K562 (cell line): Measurements from ENCODE around the gene OR5K2. TPM values are rescaled to one million over a fixed set of nuclear protein-coding genes. Genes with fewer than 3 reads are reported as not detected.

Source experiments
- CHD2 ChIP-seq: IDR thresholded peaks from 2 replicates; pipeline ENCODE4 v1.6.1; 2011; ENCODE audit warnings: low read depth, low read length
- FIP1L1 ChIP-seq: fragments of 200-400 bp; formaldehyde crosslinking; IDR thresholded peaks from 2 replicates; pipeline ENCODE4 v1.6.1; 2018; ENCODE audit warnings: mild to moderate bottlenecking, low read depth, low read length; ENCODE audit not compliant: poor library complexity, severe bottlenecking
- NONO ChIP-seq, 2 experiments: fragments of 200-400 bp in 1 of 2; fragments of 450-650 bp in 1 of 2; formaldehyde crosslinking in 1 of 2; IDR thresholded peaks; 2 replicates each; pipeline ENCODE4 v1.6.1; 2017; ENCODE audit warnings: low read depth in 2 of 2, mild to moderate bottlenecking in 2 of 2, moderate library complexity in 2 of 2, low read length in 1 of 2
- NR2C1 ChIP-seq, 2 experiments: fragments of 450-650 bp; IDR thresholded peaks; 2 replicates each; pipeline ENCODE4 v1.6.1; 2017; ENCODE audit warnings: mild to moderate bottlenecking in 2 of 2, antibody characterized with exemption in 1 of 2, inconsistent platforms in 1 of 2, missing compliant biosample characterization in 1 of 2, missing genetic modification characterization in 1 of 2
- PCBP2 ChIP-seq: fragments of 200-400 bp; formaldehyde crosslinking; IDR thresholded peaks from 2 replicates; pipeline ENCODE4 v1.6.1; 2018; ENCODE audit warnings: low read length, low read depth, mild to moderate bottlenecking, moderate library complexity; ENCODE audit not compliant: poor library complexity, severe bottlenecking
- SMARCA4 ChIP-seq: fragments of 450-650 bp; IDR thresholded peaks from 2 replicates; pipeline ENCODE4 v1.6.1; 2016
- SMARCB1 ChIP-seq: IDR thresholded peaks from 2 replicates; pipeline ENCODE4 v1.6.1; 2011; ENCODE audit warnings: improper control_type of control experiment, low read depth; ENCODE audit not compliant: insufficient read length
- SRSF3 ChIP-seq: fragments of 200-400 bp; formaldehyde crosslinking; IDR thresholded peaks from 2 replicates; pipeline ENCODE4 v1.6.1; 2016; ENCODE audit warnings: mild to moderate bottlenecking, low read length, moderate library complexity; ENCODE audit not compliant: insufficient read depth
- TAF1 ChIP-seq: IDR thresholded peaks from 2 replicates; pipeline ENCODE4 v1.6.1; 2011; ENCODE audit warnings: mild to moderate bottlenecking, low read length, moderate library complexity; ENCODE audit not compliant: insufficient read depth, control insufficient read depth, severe bottlenecking; ENCODE audit errors: extremely low read depth
- TARDBP ChIP-seq: fragments of 450-650 bp; IDR thresholded peaks from 2 replicates; pipeline ENCODE4 v1.6.1; 2016
- TBP ChIP-seq: optimal IDR thresholded peaks from 2 replicates; pipeline ENCODE3; 2011; ENCODE audit warnings: low read depth, low read length, improper control_type of control experiment
- TEAD1 ChIP-seq, 2 experiments: fragments of 450-650 bp in 1 of 2; sonication (generic) in 1 of 2; formaldehyde crosslinking; IDR thresholded peaks; 2 replicates each; pipeline versions ENCODE4 v1.4.0 to v1.8.0; 2020 to 2022; ENCODE audit warnings: mild to moderate bottlenecking in 2 of 2, missing genetic modification reagents in 1 of 2
- ZFX ChIP-seq: sonication (generic); formaldehyde crosslinking; IDR thresholded peaks from 2 replicates; pipeline ENCODE4 v1.8.0; 2022; ENCODE audit warnings: mild to moderate bottlenecking, missing genetic modification reagents, moderate library complexity
- ZNF224 ChIP-seq: sonication (generic); formaldehyde crosslinking; IDR thresholded peaks from 2 replicates; pipeline ENCODE4 v1.8.0; 2022; ENCODE audit warnings: mild to moderate bottlenecking, missing genetic modification reagents
- ZNF316 ChIP-seq: fragments of 450-650 bp; IDR thresholded peaks from 2 replicates; pipeline ENCODE4 v1.6.1; 2016
- ZNF586 ChIP-seq: fragments of 450-650 bp; formaldehyde crosslinking; conservative IDR thresholded peaks from 2 replicates; pipeline ENCODE4 v1.4.0; 2020; ENCODE audit warnings: mild to moderate bottlenecking, moderate library complexity
- ZNF644 ChIP-seq: fragments of 200-800 bp; sonication (Bioruptor generic); IDR thresholded peaks from 2 replicates; pipeline ENCODE4 v1.6.1; 2016; ENCODE audit warnings: low read depth, missing genetic modification characterization, missing compliant biosample characterization
- ZNF778 ChIP-seq: fragments of 450-650 bp; formaldehyde crosslinking; IDR thresholded peaks from 2 replicates; pipeline ENCODE4 v1.4.0; 2020; ENCODE audit warnings: mild to moderate bottlenecking, moderate library complexity
- polyA plus RNA-seq, 8 experiments: library from polyadenylated mRNA; depleted of rRNA in 4 of 8; stranded (reverse) in 5 of 8; unstranded in 3 of 8; fragments of >200 nt; fragmentation: Nextera tagmentation in 2 of 8; fragmentation: Illumina TruSeq in 1 of 8; extraction: Ambion mirVana in 2 of 8; extraction: Trizol in 1 of 8; gene quantifications; 2 replicates each; pipeline versions ENCODE4 v1.2.1 to v1.2.3, GENCODE V29; 2011 to 2014; ENCODE audit warnings: inconsistent platforms in 1 of 8, missing spikeins in 1 of 8
- total RNA-seq, 7 experiments: library from RNA; depleted of rRNA in 6 of 7; stranded (reverse); fragments of >200 nt in 6 of 7; fragmentation: Illumina TruSeq in 2 of 7; extraction: Trizol in 2 of 7; gene quantifications; 2 replicates each; pipeline versions ENCODE4 v1.2.1 to v1.2.3, GENCODE V29; 2011 to 2021; ENCODE audit warnings: low replicate concordance in 1 of 7
- TF ChIP-seq, protein P1 (sequence below): fragments of 250-450 bp; sonication (Bioruptor Pico); IDR thresholded peaks from 2 replicates; pipeline ENCODE4 v1.9.0; 2021; ENCODE audit warnings: mild to moderate bottlenecking, inconsistent platforms
- TF ChIP-seq, protein P2 (sequence below), 2 experiments: fragments of 200-800 bp in 1 of 2; sonication (Bioruptor generic) in 1 of 2; sonication (generic) in 1 of 2; formaldehyde crosslinking in 1 of 2; IDR thresholded peaks in 1 of 2; conservative IDR thresholded peaks in 1 of 2; 2 replicates each; pipeline versions ENCODE4 v1.5.0 to v1.6.1; 2016 to 2020; ENCODE audit warnings: missing compliant biosample characterization in 1 of 2, missing genetic modification characterization in 1 of 2, missing genetic modification reagents in 1 of 2
- TF ChIP-seq, protein P3 (sequence below): fragments of 200-800 bp; sonication (Bioruptor generic); IDR thresholded peaks from 2 replicates; pipeline ENCODE4 v1.6.1; 2017; ENCODE audit warnings: missing genetic modification characterization, missing compliant biosample characterization

The OR5K2 gene
- total and polyA plus RNA-seq, 9 of the 15 experiments (the other 6 are each of a cell fraction or from before 2014, with no cell fraction given): not detected

DNA sequence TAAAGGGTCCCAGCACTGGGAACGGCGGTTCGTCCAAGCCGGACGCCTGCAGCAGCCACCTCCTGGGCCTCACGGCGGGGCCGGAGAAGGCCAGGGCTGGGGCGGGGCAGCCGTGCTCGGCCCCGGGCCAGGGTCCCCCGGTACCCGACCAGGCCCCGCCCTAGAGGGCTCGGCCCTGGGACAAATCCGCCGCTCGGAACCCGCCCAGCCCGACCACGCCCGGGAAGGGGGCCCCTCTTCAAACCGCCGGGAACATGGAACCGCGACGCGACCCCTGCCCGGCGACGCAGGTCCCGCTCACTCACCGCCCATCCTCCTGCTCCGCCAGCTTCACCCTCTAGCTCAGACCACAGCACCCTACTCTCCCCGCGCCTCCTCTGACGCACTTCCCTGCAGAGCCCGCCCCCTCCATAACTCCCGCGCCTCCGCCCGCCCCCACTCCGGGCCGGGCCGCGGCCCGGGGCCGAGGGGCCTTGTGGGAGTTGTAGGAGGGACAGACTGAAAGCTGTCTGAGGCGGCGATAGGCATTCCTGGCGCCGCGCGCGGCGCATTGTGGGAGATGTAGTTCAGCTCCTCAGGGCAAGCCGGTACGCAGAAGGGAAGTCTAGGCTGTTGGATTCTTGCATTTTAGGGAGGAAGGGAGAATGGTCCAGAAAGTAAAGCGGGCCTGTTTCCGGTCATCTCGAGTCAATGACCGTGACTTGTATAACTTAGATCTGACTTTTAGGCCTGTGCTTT lies 25.2 kb downstream of the OR5K2 start, which contains the start of gene CLDND1 (continued):
- TF ChIP-seq SRSF3 (no peak), FIP1L1 (no peak), ZNF224 (CRISPR knock-in tag) (no peak), ZNF778 (no peak), ZNF586 (CRISPR knock-in tag) (no peak), SMARCB1 (no peak), TEAD1 (CRISPR knock-in tag; IDR thresholded peaks at IDR 0.05) (peak; percentile 33 to 50; a peak in 1 of 4 replicates), ZFX (CRISPR knock-in tag) (peak; percentile 91), NONO (IDR thresholded peaks at IDR 0.05; ENCODE audit: low read depth in 2 of 2, low read length in 1 of 2) (0 out of 4 replicates have a peak, but pooled peaks of 1 of the 2 experiments have one; percentile 21), NR2C1 (IDR thresholded peaks at IDR 0.05) (no peak), NR2C1 (tag; IDR thresholded peaks at IDR 0.05) (no peak), ZNF316 (no peak), PCBP2 (no peak), TARDBP (no peak), CHD2 (0 out of 2 replicates have a peak, but pooled peaks have one; percentile 2), ZNF644 (peak; percentile 53; the same call in 1 of the 2 replicates), TBP (peak; percentile 39), TAF1 (peak; percentile 63), SMARCA4 (0 out of 2 replicates have a peak, but pooled peaks have one; percentile 4)
- TF ChIP-seq, protein P1, sequence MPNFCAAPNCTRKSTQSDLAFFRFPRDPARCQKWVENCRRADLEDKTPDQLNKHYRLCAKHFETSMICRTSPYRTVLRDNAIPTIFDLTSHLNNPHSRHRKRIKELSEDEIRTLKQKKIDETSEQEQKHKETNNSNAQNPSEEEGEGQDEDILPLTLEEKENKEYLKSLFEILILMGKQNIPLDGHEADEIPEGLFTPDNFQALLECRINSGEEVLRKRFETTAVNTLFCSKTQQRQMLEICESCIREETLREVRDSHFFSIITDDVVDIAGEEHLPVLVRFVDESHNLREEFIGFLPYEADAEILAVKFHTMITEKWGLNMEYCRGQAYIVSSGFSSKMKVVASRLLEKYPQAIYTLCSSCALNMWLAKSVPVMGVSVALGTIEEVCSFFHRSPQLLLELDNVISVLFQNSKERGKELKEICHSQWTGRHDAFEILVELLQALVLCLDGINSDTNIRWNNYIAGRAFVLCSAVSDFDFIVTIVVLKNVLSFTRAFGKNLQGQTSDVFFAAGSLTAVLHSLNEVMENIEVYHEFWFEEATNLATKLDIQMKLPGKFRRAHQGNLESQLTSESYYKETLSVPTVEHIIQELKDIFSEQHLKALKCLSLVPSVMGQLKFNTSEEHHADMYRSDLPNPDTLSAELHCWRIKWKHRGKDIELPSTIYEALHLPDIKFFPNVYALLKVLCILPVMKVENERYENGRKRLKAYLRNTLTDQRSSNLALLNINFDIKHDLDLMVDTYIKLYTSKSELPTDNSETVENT (CRISPR knock-in tag): no peak
- TF ChIP-seq, protein P2, sequence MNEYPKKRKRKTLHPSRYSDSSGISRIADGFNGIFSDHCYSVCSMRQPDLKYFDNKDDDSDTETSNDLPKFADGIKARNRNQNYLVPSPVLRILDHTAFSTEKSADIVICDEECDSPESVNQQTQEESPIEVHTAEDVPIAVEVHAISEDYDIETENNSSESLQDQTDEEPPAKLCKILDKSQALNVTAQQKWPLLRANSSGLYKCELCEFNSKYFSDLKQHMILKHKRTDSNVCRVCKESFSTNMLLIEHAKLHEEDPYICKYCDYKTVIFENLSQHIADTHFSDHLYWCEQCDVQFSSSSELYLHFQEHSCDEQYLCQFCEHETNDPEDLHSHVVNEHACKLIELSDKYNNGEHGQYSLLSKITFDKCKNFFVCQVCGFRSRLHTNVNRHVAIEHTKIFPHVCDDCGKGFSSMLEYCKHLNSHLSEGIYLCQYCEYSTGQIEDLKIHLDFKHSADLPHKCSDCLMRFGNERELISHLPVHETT (CRISPR knock-in tag; conservative IDR thresholded peaks at IDR 0.05 in 1 of 2, IDR thresholded peaks at IDR 0.05 in 1 of 2): peak in 1 of 2 experiments; percentile 74; a peak in 2 of 4 replicates
- TF ChIP-seq, protein P3, sequence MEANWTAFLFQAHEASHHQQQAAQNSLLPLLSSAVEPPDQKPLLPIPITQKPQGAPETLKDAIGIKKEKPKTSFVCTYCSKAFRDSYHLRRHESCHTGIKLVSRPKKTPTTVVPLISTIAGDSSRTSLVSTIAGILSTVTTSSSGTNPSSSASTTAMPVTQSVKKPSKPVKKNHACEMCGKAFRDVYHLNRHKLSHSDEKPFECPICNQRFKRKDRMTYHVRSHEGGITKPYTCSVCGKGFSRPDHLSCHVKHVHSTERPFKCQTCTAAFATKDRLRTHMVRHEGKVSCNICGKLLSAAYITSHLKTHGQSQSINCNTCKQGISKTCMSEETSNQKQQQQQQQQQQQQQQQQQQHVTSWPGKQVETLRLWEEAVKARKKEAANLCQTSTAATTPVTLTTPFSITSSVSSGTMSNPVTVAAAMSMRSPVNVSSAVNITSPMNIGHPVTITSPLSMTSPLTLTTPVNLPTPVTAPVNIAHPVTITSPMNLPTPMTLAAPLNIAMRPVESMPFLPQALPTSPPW (CRISPR knock-in tag): peak; percentile 82; the same call in 1 of the 2 replicates
